OCI-M2 (cell line): Measurements from ENCODE around the gene PHACTR3.
"Not testable (repeated sequence)": the region's sequence is repeated elsewhere in the genome, so short reads cannot be mapped to it uniquely, and the experiment has no call there.

Source experiments
- DNase-seq: peaks from one replicate; lab custom pipeline; 2025; ENCODE audit not compliant: unreplicated experiment; lab: John Stamatoyannopoulos, UW

Gene PHACTR3

GRCh38 chr20:59837623-59838394 is 233.5 kb downstream of the PHACTR3 start:
- no peak for DNase-seq

DNA sequence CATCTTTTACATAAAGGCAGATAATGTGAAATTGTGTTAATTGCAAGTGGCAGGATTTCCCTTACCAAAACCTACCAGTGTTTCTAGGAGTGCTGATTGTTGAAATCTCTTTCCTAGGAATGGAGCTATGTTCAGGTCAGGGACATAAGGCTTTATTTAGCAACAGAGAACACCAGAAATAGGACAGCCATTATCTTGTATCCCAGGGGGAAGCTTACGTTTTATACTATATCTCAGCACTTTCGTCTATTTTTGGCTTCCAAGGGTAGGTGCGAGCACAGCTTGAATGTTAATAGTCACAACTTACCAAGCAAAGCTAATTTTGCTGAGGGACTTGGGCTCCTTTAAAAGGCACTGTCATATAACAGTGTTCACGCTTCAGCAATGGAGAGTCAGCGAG is 235.1 kb downstream of the PHACTR3 start:
- no peak for DNase-seq

GRCh38 chr20:59845472-59845871 is 241.1 kb downstream of the PHACTR3 start:
- DNase-seq = no peak

- no peak for DNase-seq
Measured at GRCh38 chr20:59848182-59848581, 243.8 kb downstream of the PHACTR3 start.

GRCh38 chr20:59850018-59850641 is 245.8 kb downstream of the PHACTR3 start:
- no peak for DNase-seq

DNA sequence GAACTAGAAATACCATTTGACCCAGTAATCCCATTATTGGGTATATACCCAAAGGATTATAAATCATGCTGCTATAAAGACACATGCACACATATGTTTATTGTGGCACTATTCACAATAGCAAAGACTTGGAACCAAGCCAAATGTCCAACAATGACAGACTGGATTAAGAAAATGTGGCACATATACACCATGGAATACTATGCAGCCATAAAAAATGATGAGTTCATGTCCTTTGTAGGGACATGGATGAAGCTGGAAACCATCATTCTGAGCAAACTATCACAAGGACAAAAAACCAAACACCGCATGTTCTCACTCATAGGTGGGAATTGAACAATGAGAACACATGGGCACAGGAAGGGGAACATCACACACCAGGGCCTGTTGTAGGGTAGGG is 252.2 kb downstream of the PHACTR3 start:
- not testable (repeated sequence) for DNase-seq

DNA sequence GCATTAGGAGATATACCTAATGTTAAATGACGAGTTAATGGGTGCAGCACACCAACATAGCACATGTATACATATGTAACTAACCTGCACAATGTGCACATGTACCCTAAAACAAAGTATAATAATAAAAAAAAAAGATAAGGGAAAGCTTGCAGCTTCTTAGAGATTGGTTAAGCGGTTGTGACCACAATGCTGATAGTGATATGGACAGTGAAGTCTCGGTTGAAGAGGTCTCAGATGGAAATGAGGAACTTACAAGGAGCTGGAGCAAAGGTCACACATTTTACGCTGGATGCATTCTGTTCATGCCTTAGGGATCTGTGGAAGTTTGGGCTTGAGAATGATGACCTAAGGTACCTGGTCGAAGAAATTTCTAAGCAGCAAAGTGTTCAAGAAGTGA is 252.6 kb downstream of the PHACTR3 start:
- DNase-seq = not testable (repeated sequence)

- no peak for DNase-seq
Measured at GRCh38 chr20:59857966-59858365, 253.6 kb downstream of the PHACTR3 start.

DNA sequence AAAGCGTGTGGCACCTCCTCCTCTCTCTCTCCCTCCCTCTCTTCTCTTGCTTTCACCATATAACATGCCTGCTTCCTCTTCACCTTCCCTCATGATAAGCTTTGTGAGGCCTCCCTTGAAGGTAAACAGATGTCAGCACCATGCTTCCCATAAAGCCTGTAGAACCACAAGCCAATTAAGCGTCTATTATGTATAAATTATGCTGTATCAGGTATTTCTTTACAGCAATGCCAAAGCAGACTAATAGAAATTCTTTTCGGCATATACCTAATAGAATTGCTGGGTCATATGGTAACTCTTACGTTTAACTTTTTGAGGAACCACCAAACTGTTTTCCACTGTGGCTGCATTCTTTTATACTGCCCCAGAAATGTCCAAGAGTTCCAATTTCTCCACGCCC is 254.1 kb downstream of the PHACTR3 start:
- no peak for DNase-seq

DNA sequence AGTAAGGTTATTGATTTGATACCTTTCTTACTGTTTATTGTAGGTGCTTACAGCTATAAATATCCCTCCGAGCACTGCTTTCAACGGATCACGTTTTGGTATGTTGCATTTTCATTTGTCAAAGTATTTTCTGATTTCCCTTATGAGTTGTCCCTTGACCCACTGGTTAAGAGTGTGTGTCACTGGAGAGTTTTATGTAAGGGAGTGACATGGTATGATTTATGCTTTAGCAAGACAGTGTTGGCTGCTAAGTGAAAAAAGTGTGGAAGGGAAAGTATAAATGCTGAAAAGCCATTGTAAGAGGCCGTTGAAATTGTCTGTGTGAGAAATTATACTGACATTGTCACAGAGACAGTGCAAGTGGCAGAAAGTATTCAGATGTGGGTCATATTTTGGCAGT is 257.1 kb downstream of the PHACTR3 start:
- no peak for DNase-seq

- no peak for DNase-seq
Measured at GRCh38 chr20:59863058-59863457, 258.7 kb downstream of the PHACTR3 start.

GRCh38 chr20:59864726-59865125 is 260.4 kb downstream of the PHACTR3 start:
- DNase-seq = no peak

GRCh38 chr20:59866338-59866737 is 262.0 kb downstream of the PHACTR3 start:
- DNase-seq = no peak

- DNase-seq = no peak
Measured at GRCh38 chr20:59871096-59871495, 266.8 kb downstream of the PHACTR3 start.

DNA sequence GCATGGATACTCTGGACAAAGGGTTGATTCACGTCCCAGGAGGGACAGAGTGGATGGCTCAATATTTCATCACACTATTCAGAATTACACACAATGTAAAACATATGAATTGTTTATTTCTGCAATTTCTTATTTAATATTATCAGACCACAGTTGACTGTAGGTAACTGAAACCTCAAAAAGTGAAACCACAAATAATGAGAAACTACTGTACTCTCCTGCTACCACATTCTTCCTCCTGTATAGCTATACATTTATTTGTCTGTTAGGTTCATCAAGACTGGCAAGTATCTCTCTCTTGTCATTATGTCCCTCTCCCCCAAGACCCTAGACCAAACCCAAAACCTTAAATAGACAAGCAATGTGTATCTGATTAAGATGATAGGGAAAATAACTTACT is 269.1 kb downstream of the PHACTR3 start:
- no peak for DNase-seq

DNA sequence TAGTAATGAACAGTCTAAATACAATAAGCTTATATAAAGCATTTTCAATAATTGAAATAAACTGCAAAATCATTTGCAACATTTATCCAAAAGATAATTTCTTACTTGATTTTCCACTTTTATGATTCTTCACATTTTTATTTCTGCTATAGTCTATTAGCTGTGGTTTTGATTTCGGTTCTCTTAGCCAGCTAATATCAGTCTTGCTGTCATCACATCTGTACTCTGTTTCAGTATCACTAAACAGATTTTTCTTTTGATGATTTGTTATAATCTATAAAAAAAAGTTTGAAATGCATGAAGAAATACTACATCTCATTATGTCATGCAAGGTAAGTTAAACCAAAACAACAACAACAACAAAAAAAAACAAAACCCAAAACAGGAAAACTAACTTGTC is 275.9 kb downstream of the PHACTR3 start:
- DNase-seq = no peak

DNA sequence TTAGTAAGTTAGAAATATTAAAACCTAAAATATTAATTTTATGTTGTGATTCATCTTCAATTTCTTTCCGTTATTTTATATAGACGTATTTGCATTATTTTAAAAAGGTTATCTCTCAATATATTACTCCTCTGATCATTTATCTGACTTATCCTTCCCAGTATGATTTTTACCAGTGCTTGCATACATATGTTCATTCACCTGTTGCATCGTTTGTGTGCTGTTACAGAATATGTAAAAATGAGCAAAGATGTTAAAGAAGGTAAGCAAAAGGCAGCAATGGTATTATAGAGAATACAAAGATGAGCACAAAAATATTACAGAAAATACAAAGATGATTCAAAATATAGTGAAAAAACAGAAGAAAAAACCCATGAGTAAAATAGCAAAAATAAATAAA is 280.2 kb downstream of the PHACTR3 start:
- no peak for DNase-seq

- DNase-seq = no peak
Measured at GRCh38 chr20:59888050-59888449, 283.7 kb downstream of the PHACTR3 start.

DNA sequence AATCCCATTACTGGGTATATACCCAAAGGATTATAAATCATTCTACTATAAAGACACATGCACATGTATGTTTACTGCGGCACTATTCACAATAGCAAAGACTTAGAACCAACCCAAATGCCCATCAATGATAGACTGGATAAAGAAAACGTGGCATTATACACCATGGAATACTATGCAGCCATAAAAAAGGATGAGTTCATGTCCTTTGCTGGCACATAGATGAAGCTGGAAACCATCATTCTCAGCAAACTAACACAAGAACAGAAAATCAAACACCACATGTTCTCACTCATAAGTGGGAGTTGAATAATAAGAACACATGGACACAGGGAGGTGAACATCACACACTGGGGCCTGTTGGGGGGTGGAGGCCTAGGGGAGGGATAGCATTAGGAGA is 285.7 kb downstream of the PHACTR3 start:
- DNase-seq = not testable (repeated sequence)

- no peak for DNase-seq
Measured at GRCh38 chr20:59891581-59891980, 287.2 kb downstream of the PHACTR3 start.

GRCh38 chr20:59895908-59896307 is 291.6 kb downstream of the PHACTR3 start:
- no peak for DNase-seq
